ENCODE measurements around the gene LAMTOR4. TPM values are rescaled to one million over a fixed set of nuclear protein-coding genes. Genes with fewer than 3 reads are reported as not detected.

LAMTOR4 gene
- total RNA-seq, 1 donor from 2014 or later, result 105 TPM

GRCh38 chr7:100102950-100103840, 45.5 kb upstream of the LAMTOR4 start:
- no peak for DNase-seq
- Histone ChIP-seq H3K36me3 (peaks cover 55% of the 10 kb centered on the region), H3K27ac (no peak overlapping the region), H3K4me3 (no peak overlapping the region), H3K9me3 (no peaks in the 10 kb centered on the region), H3K27me3 (no peaks in the 10 kb centered on the region), H3K4me1 (peaks cover 25% of the 10 kb centered on the region)
- TF ChIP-seq, protein P1, sequence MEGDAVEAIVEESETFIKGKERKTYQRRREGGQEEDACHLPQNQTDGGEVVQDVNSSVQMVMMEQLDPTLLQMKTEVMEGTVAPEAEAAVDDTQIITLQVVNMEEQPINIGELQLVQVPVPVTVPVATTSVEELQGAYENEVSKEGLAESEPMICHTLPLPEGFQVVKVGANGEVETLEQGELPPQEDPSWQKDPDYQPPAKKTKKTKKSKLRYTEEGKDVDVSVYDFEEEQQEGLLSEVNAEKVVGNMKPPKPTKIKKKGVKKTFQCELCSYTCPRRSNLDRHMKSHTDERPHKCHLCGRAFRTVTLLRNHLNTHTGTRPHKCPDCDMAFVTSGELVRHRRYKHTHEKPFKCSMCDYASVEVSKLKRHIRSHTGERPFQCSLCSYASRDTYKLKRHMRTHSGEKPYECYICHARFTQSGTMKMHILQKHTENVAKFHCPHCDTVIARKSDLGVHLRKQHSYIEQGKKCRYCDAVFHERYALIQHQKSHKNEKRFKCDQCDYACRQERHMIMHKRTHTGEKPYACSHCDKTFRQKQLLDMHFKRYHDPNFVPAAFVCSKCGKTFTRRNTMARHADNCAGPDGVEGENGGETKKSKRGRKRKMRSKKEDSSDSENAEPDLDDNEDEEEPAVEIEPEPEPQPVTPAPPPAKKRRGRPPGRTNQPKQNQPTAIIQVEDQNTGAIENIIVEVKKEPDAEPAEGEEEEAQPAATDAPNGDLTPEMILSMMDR (IDR thresholded peaks at IDR 0.05), result no peak
- ATAC-seq, result no peak
- intact Hi-C loops (cut with DNase I), result no loop called here

DNA sequence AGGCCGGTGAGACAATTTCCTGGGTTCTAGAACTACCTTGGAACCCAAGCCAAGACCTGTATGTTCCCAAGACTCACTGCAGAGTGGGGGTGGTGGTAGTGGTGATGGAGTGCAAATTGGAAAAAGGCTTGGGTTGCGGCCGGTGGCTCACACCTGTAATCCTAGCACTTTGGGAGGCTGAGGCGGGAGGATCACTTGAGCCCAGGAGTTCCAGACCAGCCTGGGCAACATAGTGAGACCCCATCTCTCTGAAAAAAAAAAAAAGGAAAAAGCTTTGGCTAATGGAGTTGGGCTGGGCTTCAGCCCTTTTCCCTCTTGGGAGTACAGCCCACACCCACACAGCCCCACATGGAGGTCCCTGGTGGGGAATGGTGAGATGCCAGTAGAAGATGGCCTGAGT, 43.2 kb upstream of the LAMTOR4 start:
- ATAC-seq (no peak), DNase-seq (no peak)
- Histone ChIP-seq H3K27me3 (no peaks in the 10 kb centered on the region), H3K4me1 (peaks cover 11% of the 10 kb centered on the region), H3K9me3 (no peaks in the 10 kb centered on the region), H3K36me3 (peaks cover 62% of the 10 kb centered on the region), H3K4me3 (no peak overlapping the region), H3K27ac (no peak overlapping the region)
- intact Hi-C loops (cut with DNase I), result no loop called here
- TF ChIP-seq, protein P1 (IDR thresholded peaks at IDR 0.05), result no peak

DNA sequence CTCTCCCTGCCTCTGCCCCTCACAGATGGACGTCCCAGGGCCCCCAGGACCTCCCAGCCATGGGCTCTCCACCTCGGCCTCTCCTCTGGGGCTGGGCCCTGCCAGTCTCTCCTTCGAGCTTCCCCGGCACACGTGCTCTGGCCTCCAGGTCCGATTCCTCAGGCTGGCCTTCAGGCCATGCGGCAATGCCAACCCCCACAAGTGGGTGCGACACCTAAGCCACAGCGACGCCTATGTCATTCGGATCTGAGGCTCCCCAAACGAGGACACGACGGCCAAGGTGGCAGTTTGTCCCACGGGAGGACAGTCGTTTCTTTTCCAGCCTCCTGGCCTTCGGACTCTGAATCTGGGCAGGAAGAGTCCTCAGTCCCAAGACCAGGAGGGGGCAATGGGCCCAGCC, 42.1 kb upstream of the LAMTOR4 start:
- Histone ChIP-seq H3K27me3 (no peaks in the 10 kb centered on the region), H3K4me3 (no peak overlapping the region), H3K4me1 (peaks cover 7% of the 10 kb centered on the region), H3K27ac (no peak overlapping the region), H3K36me3 (peaks cover 72% of the 10 kb centered on the region), H3K9me3 (no peaks in the 10 kb centered on the region)
- TF ChIP-seq, protein P1 (IDR thresholded peaks at IDR 0.05), result no peak
- intact Hi-C loops (cut with DNase I), result no loop called here
- ATAC-seq (no peak), DNase-seq (no peak)

GRCh38 chr7:100107125-100107737, 41.5 kb upstream of the LAMTOR4 start:
- TF ChIP-seq, protein P1 (IDR thresholded peaks at IDR 0.05), result no peak
- DNase-seq (no peak), ATAC-seq (no peak)
- no peaks in the 10 kb centered on the region for H3K9me3 ChIP-seq
- H3K27me3 ChIP-seq, result no peaks in the 10 kb centered on the region
- peaks cover 4% of the 10 kb centered on the region for H3K4me1 ChIP-seq
- intact Hi-C loops (cut with DNase I), result no loop called here
- no peak overlapping the region for H3K27ac ChIP-seq
- peaks cover 78% of the 10 kb centered on the region for H3K36me3 ChIP-seq
- no peak overlapping the region for H3K4me3 ChIP-seq

DNA sequence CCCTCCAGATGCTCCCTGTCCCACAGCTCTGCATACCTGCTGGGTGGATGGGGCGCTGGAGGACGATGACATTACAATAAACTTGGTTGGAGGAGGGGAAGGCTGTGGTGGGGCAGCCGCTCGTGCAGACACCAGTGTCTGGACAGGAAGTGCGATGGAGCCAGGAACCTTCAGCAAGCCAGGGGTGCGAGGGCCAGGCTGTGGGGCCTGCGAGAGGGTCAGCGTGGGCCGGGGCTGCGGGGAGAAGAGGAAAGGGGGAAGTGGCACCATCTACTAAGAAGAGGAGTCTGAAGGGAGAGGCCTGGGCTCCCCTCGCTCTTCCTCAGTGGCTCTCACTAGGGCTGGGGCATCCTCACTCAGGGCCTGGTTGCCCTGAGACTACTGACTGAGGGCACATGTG, 40.8 kb upstream of the LAMTOR4 start:
- intact Hi-C loops (cut with DNase I), result no loop called here
- peaks cover 83% of the 10 kb centered on the region for H3K36me3 ChIP-seq
- ATAC-seq, result no peak
- H3K27ac ChIP-seq, result no peak overlapping the region
- H3K27me3 ChIP-seq, result no peaks in the 10 kb centered on the region
- no peak overlapping the region for H3K4me3 ChIP-seq
- TF ChIP-seq, protein P1 (IDR thresholded peaks at IDR 0.05), result no peak
- no peaks in the 10 kb centered on the region for H3K4me1 ChIP-seq
- no peak for DNase-seq
- no peaks in the 10 kb centered on the region for H3K9me3 ChIP-seq

Data from upper lobe of right lung (tissue), 1 donor.